ENCODE data around the gene IRF9.

Gene IRF9

GRCh38 chr14:24187539-24187915, 26.5 kb downstream of the IRF9 start:
- no peak for DNase-seq (ENCODE audit: low read depth)
- H3K4me3 ChIP-seq (ENCODE audit: low read length) = peak overlapping the region; percentile 83
- no peak for TF ChIP-seq CTCF (conservative IDR thresholded peaks at IDR 0.05; ENCODE audit: low read length)

GRCh38 chr14:24188251-24189058, 27.4 kb downstream of the IRF9 start, which contains the start of gene IPO4:
IPO4 (minus strand) TSS chr14:24188816; CDS start chr14:24188787, 29 bp downstream.
- peak within 1 kb of the TSS; percentile 83 for H3K4me3 ChIP-seq (ENCODE audit: low read length)
- no peak for TF ChIP-seq CTCF (conservative IDR thresholded peaks at IDR 0.05; ENCODE audit: low read length)
- DNase-seq (ENCODE audit: low read depth) = peak; percentile 98

GRCh38 chr14:24189059-24189375, 28.0 kb downstream of the IRF9 start:
- no peak for TF ChIP-seq CTCF (conservative IDR thresholded peaks at IDR 0.05; ENCODE audit: low read length)
- H3K4me3 ChIP-seq (ENCODE audit: low read length) = peak overlapping the region; percentile 30; the same call in 1 of the 2 replicates
- no peak for DNase-seq (ENCODE audit: low read depth)

GRCh38 chr14:24189460-24189859, 28.4 kb downstream of the IRF9 start:
- no peak overlapping the region for H3K4me3 ChIP-seq (ENCODE audit: low read length)
- no peak for TF ChIP-seq CTCF (conservative IDR thresholded peaks at IDR 0.05; ENCODE audit: low read length)
- DNase-seq (ENCODE audit: low read depth) = no peak

GRCh38 chr14:24190416-24190815, 29.4 kb downstream of the IRF9 start:
- H3K4me3 ChIP-seq (ENCODE audit: low read length) = no peak overlapping the region
- DNase-seq (ENCODE audit: low read depth) = no peak
- no peak for TF ChIP-seq CTCF (conservative IDR thresholded peaks at IDR 0.05; ENCODE audit: low read length)

GRCh38 chr14:24192933-24193332, 31.9 kb downstream of the IRF9 start:
- no peak overlapping the region for H3K4me3 ChIP-seq (ENCODE audit: low read length)
- no peak for DNase-seq (ENCODE audit: low read depth)
- TF ChIP-seq CTCF (conservative IDR thresholded peaks at IDR 0.05; ENCODE audit: low read length) = no peak

GRCh38 chr14:24194186-24194872, 33.3 kb downstream of the IRF9 start:
- no peak for DNase-seq (ENCODE audit: low read depth)

More at GRCh38 chr14:24194186-24194872, 33.3 kb downstream of the IRF9 start:
- peak overlapping the region; percentile 93 for H3K4me3 ChIP-seq (ENCODE audit: low read length)
- TF ChIP-seq CTCF (conservative IDR thresholded peaks at IDR 0.05; ENCODE audit: low read length) = no peak
